ENCODE measurements around the gene FGF12.

FGF12 gene

GRCh38 chr3:192177383-192177782 is 550.0 kb downstream of the FGF12 start:
- H3K4me3 ChIP-seq (ENCODE audit: low read length): no peak overlapping the region
- no peaks in the 10 kb centered on the region for H3K27me3 ChIP-seq (replicated peaks; ENCODE audit: control insufficient read depth, insufficient read depth, low read length)
- H3K9ac ChIP-seq (ENCODE audit: low read length): no peak overlapping the region
- H3K36me3 ChIP-seq (ENCODE audit: control insufficient read depth, insufficient read depth, low read length, severe bottlenecking): no peaks in the 10 kb centered on the region
- DNase-seq (ENCODE audit: low read depth): no peak
- no peaks in the 10 kb centered on the region for H3K9me3 ChIP-seq (ENCODE audit: control insufficient read depth, low read length)
- no peaks in the 10 kb centered on the region for H3K4me1 ChIP-seq (ENCODE audit: control insufficient read depth, insufficient read depth, low read length)

GRCh38 chr3:192174283-192174682 is 553.1 kb downstream of the FGF12 start:
- Histone ChIP-seq H3K27me3 (replicated peaks; ENCODE audit: control insufficient read depth, insufficient read depth, low read length) (no peaks in the 10 kb centered on the region), H3K9ac (ENCODE audit: low read length) (no peak overlapping the region), H3K4me1 (ENCODE audit: control insufficient read depth, insufficient read depth, low read length) (peaks cover 5% of the 10 kb centered on the region), H3K36me3 (ENCODE audit: control insufficient read depth, insufficient read depth, low read length, severe bottlenecking) (no peaks in the 10 kb centered on the region), H3K9me3 (ENCODE audit: control insufficient read depth, low read length) (no peaks in the 10 kb centered on the region), H3K4me3 (ENCODE audit: low read length) (no peak overlapping the region)
- DNase-seq (ENCODE audit: low read depth): no peak

- H3K27me3 ChIP-seq (replicated peaks; ENCODE audit: control insufficient read depth, insufficient read depth, low read length): no peaks in the 10 kb centered on the region
- peaks cover 5% of the 10 kb centered on the region for H3K4me1 ChIP-seq (ENCODE audit: control insufficient read depth, insufficient read depth, low read length)
- H3K9ac ChIP-seq (ENCODE audit: low read length): no peak overlapping the region
- H3K4me3 ChIP-seq (ENCODE audit: low read length): no peak overlapping the region
- no peak for DNase-seq (ENCODE audit: low read depth)
- no peaks in the 10 kb centered on the region for H3K9me3 ChIP-seq (ENCODE audit: control insufficient read depth, low read length)
- H3K36me3 ChIP-seq (ENCODE audit: control insufficient read depth, insufficient read depth, low read length, severe bottlenecking): no peaks in the 10 kb centered on the region
Observed at GRCh38 chr3:192171213-192171612, 556.1 kb downstream of the FGF12 start.

DNA sequence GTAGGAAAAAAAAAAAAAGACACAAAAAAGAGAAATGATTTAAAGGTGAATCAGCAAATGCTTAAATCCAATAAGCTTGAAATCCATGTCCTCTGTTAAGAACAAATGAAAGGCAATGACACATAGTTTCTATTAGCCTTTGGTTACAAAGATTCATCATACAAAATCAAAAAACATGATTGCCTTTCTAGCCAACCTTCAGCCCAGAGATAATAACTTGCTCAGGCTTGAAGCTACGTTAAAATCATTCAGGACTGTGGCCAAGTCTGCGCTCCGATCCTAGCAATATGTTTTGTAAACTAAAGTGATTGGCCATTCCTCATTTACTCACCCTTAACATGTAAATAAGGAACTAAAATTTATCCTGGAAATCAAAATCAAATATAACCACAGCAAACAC is 556.7 kb downstream of the FGF12 start:
- no peaks in the 10 kb centered on the region for H3K9me3 ChIP-seq (ENCODE audit: control insufficient read depth, low read length)
- no peak overlapping the region for H3K4me3 ChIP-seq (ENCODE audit: low read length)
- H3K27me3 ChIP-seq (replicated peaks; ENCODE audit: control insufficient read depth, insufficient read depth, low read length): no peaks in the 10 kb centered on the region
- H3K9ac ChIP-seq (ENCODE audit: low read length): no peak overlapping the region
- DNase-seq (ENCODE audit: low read depth): no peak
- H3K36me3 ChIP-seq (ENCODE audit: control insufficient read depth, insufficient read depth, low read length, severe bottlenecking): no peaks in the 10 kb centered on the region
- H3K4me1 ChIP-seq (ENCODE audit: control insufficient read depth, insufficient read depth, low read length): peaks cover 5% of the 10 kb centered on the region

DNA sequence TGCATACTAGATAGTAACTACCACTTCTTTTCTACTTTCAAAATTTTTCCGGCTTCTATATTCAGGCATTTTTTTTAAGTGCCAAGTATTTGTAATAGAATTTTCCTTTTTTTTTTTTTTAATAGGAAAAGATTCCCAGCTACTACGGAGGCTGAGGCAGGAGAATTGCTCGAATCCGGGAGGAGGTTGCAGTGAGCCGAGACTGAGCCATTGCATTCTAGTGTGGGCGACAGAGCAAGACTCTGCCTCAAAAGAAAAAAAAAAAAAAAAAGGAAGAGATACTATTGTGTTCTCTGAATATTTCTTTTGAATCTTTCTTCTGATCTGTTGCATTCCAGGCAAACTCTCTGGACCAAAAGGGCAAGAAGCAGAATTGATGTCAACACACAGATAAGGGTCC is 557.3 kb downstream of the FGF12 start:
- DNase-seq (ENCODE audit: low read depth): no peak
- H3K4me3 ChIP-seq (ENCODE audit: low read length): no peak overlapping the region
- H3K36me3 ChIP-seq (ENCODE audit: control insufficient read depth, insufficient read depth, low read length, severe bottlenecking): no peaks in the 10 kb centered on the region
- H3K9me3 ChIP-seq (ENCODE audit: control insufficient read depth, low read length): no peaks in the 10 kb centered on the region
- peaks cover 5% of the 10 kb centered on the region for H3K4me1 ChIP-seq (ENCODE audit: control insufficient read depth, insufficient read depth, low read length)
- H3K27me3 ChIP-seq (replicated peaks; ENCODE audit: control insufficient read depth, insufficient read depth, low read length): no peaks in the 10 kb centered on the region
- no peak overlapping the region for H3K9ac ChIP-seq (ENCODE audit: low read length)

- no peaks in the 10 kb centered on the region for H3K9me3 ChIP-seq (ENCODE audit: control insufficient read depth, low read length)
- H3K4me1 ChIP-seq (ENCODE audit: control insufficient read depth, insufficient read depth, low read length): peaks cover 5% of the 10 kb centered on the region
- no peak overlapping the region for H3K4me3 ChIP-seq (ENCODE audit: low read length)
- DNase-seq (ENCODE audit: low read depth): no peak
- no peak overlapping the region for H3K9ac ChIP-seq (ENCODE audit: low read length)
- H3K36me3 ChIP-seq (ENCODE audit: control insufficient read depth, insufficient read depth, low read length, severe bottlenecking): no peaks in the 10 kb centered on the region
- H3K27me3 ChIP-seq (replicated peaks; ENCODE audit: control insufficient read depth, insufficient read depth, low read length): no peaks in the 10 kb centered on the region
Observed at GRCh38 chr3:192169332-192169915, 557.9 kb downstream of the FGF12 start.

GRCh38 chr3:192168202-192168601 is 559.1 kb downstream of the FGF12 start:
- Histone ChIP-seq H3K4me3 (ENCODE audit: low read length) (no peak overlapping the region), H3K9me3 (ENCODE audit: control insufficient read depth, low read length) (no peaks in the 10 kb centered on the region), H3K4me1 (ENCODE audit: control insufficient read depth, insufficient read depth, low read length) (peaks cover 5% of the 10 kb centered on the region), H3K36me3 (ENCODE audit: control insufficient read depth, insufficient read depth, low read length, severe bottlenecking) (no peaks in the 10 kb centered on the region), H3K27me3 (replicated peaks; ENCODE audit: control insufficient read depth, insufficient read depth, low read length) (no peaks in the 10 kb centered on the region), H3K9ac (ENCODE audit: low read length) (no peak overlapping the region)
- no peak for DNase-seq (ENCODE audit: low read depth)

DNA sequence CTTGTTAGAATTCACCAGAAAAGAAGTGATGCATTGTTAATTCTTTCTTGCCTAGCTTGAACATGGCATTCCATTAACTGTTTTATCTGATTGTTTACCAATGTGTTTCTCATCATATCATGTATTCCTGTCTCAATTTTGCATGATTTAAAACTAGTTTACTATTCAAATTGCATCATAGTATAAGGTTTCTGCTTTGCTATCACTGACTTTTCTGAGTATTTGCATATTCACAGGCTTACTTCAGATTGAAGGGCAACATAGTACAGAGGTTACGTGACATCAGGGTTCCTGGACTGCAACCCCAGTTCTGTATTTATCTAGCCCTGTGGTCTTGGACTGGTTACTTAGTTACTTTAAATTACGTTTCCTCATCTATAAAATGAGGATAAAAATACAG is 561.8 kb downstream of the FGF12 start:
- H3K4me1 ChIP-seq (ENCODE audit: control insufficient read depth, insufficient read depth, low read length): peaks cover 5% of the 10 kb centered on the region

GRCh38 chr3:192161661-192162060 is 565.7 kb downstream of the FGF12 start:
- Histone ChIP-seq H3K27me3 (replicated peaks; ENCODE audit: control insufficient read depth, insufficient read depth, low read length) (no peaks in the 10 kb centered on the region), H3K4me1 (ENCODE audit: control insufficient read depth, insufficient read depth, low read length) (no peaks in the 10 kb centered on the region), H3K4me3 (ENCODE audit: low read length) (no peak overlapping the region), H3K36me3 (ENCODE audit: control insufficient read depth, insufficient read depth, low read length, severe bottlenecking) (no peaks in the 10 kb centered on the region), H3K9ac (ENCODE audit: low read length) (no peak overlapping the region), H3K9me3 (ENCODE audit: control insufficient read depth, low read length) (no peaks in the 10 kb centered on the region)
- no peak for DNase-seq (ENCODE audit: low read depth)

More for the DNA sequence above, 561.8 kb downstream of the FGF12 start:
- Histone ChIP-seq H3K9me3 (ENCODE audit: control insufficient read depth, low read length) (no peaks in the 10 kb centered on the region), H3K9ac (ENCODE audit: low read length) (no peak overlapping the region), H3K27me3 (replicated peaks; ENCODE audit: control insufficient read depth, insufficient read depth, low read length) (no peaks in the 10 kb centered on the region), H3K36me3 (ENCODE audit: control insufficient read depth, insufficient read depth, low read length, severe bottlenecking) (no peaks in the 10 kb centered on the region), H3K4me3 (ENCODE audit: low read length) (no peak overlapping the region)
- no peak for DNase-seq (ENCODE audit: low read depth)

DNA sequence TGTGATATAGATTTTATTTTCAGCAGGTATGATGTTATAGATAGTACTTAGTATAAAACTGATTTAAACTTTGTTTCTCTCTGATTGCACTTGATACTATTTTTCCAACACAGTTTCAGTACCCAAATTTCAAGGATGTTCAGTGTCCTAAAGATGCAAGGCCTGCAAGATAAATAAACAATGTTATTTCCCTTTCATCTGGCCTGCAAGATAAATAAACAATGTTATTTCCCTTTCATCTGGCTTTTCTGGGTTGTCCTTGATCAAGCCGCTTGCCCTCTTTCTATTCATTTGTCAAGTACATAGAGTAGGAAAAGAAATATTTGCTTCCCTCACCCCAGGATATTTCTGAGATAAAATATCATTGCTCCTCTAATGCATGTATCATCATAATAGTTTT is 571.0 kb downstream of the FGF12 start:
- no peaks in the 10 kb centered on the region for H3K36me3 ChIP-seq (ENCODE audit: control insufficient read depth, insufficient read depth, low read length, severe bottlenecking)
- no peak for DNase-seq (ENCODE audit: low read depth)
- H3K9ac ChIP-seq (ENCODE audit: low read length): no peak overlapping the region
- H3K27me3 ChIP-seq (replicated peaks; ENCODE audit: control insufficient read depth, insufficient read depth, low read length): no peaks in the 10 kb centered on the region
- H3K4me3 ChIP-seq (ENCODE audit: low read length): no peak overlapping the region
- no peaks in the 10 kb centered on the region for H3K4me1 ChIP-seq (ENCODE audit: control insufficient read depth, insufficient read depth, low read length)
- H3K9me3 ChIP-seq (ENCODE audit: control insufficient read depth, low read length): no peaks in the 10 kb centered on the region

DNA sequence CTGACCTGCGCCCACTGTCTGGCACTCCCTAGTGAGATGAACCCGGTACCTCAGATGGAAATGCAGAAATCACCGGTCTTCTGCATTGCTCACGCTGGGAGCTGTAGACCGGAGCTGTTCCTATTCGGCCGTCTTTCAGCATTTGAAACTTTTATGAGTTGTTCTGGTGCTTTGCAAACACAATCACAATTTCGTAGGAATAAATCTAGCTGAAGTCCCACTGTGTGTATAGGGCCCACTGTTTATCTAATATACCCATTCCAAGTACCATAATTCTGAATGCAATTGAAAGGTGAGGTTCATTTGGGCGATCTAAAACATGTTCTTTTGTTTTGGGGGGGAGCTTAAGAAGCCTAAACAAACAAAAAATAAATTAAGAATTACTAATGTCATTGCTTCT is 572.1 kb downstream of the FGF12 start:
- no peaks in the 10 kb centered on the region for H3K36me3 ChIP-seq (ENCODE audit: control insufficient read depth, insufficient read depth, low read length, severe bottlenecking)
- no peaks in the 10 kb centered on the region for H3K27me3 ChIP-seq (replicated peaks; ENCODE audit: control insufficient read depth, insufficient read depth, low read length)
- H3K4me1 ChIP-seq (ENCODE audit: control insufficient read depth, insufficient read depth, low read length): no peaks in the 10 kb centered on the region
- no peak overlapping the region for H3K9ac ChIP-seq (ENCODE audit: low read length)
- H3K4me3 ChIP-seq (ENCODE audit: low read length): no peak overlapping the region
- H3K9me3 ChIP-seq (ENCODE audit: control insufficient read depth, low read length): no peaks in the 10 kb centered on the region
- DNase-seq (ENCODE audit: low read depth): no peak

- Histone ChIP-seq H3K9ac (ENCODE audit: low read length) (no peak overlapping the region), H3K27me3 (replicated peaks; ENCODE audit: control insufficient read depth, insufficient read depth, low read length) (no peaks in the 10 kb centered on the region), H3K4me3 (ENCODE audit: low read length) (no peak overlapping the region), H3K36me3 (ENCODE audit: control insufficient read depth, insufficient read depth, low read length, severe bottlenecking) (no peaks in the 10 kb centered on the region), H3K9me3 (ENCODE audit: control insufficient read depth, low read length) (no peaks in the 10 kb centered on the region), H3K4me1 (ENCODE audit: control insufficient read depth, insufficient read depth, low read length) (no peaks in the 10 kb centered on the region)
- no peak for DNase-seq (ENCODE audit: low read depth)
Observed at GRCh38 chr3:192133271-192133670, 594.1 kb downstream of the FGF12 start.
